LNCAP (cell line): ENCODE results near the gene SLC35F2.

Source experiments
- TF ChIP-seq, protein P1 (sequence below): fragments of 450-650 bp; IDR thresholded peaks from 2 replicates; pipeline ENCODE4 v1.5.1; 2017; ENCODE audit warnings: mild to moderate bottlenecking

Gene SLC35F2

DNA sequence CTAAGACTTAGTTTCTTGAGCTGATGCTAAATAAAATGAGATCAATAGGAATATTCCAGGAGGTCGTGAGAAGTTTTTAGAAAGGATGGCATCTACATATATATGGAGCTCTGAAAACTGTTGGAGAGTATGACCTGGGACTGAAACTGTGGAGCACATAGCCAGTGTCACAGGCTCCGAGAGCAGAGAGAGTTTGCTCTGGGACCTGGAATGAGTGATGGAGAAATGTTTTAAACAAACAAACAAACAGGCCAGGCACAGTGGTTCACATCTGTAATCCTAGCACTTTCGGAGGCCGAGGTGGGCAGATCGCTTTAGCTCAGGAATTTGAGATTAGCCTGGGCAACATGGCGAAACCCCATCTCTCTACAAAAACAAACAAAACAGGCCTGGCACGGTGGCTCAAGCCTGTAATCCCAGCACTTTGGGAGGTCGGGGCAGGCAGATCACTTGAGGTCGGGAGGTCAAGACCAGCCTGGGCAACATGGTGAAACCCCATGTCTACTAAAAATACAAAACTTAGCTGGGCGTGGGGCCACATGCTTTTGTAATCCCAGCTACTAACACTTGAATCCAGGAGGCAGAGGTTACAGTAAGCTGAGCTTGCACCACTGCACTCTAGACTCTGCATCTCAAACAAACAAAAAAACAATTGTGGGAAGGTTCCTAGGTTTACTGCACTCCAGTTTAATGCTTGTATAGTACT lies 67.1 kb downstream of the SLC35F2 start:
- TF ChIP-seq, protein P1, sequence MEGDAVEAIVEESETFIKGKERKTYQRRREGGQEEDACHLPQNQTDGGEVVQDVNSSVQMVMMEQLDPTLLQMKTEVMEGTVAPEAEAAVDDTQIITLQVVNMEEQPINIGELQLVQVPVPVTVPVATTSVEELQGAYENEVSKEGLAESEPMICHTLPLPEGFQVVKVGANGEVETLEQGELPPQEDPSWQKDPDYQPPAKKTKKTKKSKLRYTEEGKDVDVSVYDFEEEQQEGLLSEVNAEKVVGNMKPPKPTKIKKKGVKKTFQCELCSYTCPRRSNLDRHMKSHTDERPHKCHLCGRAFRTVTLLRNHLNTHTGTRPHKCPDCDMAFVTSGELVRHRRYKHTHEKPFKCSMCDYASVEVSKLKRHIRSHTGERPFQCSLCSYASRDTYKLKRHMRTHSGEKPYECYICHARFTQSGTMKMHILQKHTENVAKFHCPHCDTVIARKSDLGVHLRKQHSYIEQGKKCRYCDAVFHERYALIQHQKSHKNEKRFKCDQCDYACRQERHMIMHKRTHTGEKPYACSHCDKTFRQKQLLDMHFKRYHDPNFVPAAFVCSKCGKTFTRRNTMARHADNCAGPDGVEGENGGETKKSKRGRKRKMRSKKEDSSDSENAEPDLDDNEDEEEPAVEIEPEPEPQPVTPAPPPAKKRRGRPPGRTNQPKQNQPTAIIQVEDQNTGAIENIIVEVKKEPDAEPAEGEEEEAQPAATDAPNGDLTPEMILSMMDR = no peak

DNA sequence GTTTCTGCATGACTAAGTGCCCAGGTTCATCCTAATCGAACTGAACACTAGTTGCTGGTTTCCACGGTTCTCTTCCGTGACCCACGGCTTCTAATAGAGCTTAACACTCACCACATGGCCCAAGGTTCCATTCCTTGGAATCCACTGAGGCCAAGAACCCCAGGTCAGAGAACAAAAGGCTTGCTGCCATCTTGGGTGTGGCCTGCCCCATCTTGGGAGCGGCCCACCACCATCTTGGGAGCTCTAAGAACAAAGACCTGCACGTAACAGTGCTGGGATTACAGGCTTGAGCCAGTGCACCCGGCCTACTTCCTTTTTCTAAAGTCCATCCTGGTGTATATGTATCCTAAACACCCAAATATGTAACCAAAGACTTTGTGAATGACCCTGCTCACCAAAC lies 68.8 kb downstream of the SLC35F2 start:
- TF ChIP-seq, protein P1 = no peak

DNA sequence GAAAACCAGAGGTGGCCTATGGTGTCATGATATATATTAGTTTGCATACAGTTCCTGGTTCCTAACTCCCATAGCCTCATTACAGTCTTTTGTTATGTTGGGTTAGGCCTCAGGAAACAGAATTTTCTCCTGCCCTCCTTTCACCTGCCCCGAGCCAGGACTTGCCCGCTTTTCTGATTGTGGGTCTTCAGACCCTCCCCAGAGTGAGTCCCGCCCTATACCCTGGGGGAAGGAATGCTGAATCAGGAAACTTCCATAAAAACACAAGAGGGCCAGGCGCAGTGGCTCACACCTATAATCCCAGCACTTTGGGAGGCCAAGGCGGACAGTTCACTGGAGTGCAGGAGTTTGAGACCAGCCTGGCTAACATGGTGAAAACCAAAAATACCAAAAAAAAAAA lies 70.9 kb downstream of the SLC35F2 start:
- TF ChIP-seq, protein P1 = no peak

DNA sequence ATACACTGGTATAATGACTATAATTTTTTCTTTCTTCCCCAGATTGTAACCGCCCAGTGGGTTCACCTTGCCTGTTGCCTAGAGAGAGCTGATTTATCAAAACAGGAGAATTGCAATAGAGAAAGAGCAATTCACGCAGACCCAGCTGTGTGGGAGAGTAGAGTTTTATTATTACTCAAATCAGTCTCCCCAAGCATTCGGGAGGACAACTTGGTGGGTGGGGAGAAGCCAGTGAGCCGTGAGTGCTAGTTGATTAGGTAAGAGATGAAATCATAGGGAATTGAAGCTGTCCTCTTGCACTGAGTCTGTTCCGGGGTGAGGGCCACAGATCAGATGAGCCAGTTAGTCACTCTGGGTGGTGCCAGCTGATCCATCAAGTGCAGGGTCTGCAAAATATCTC lies 73.2 kb downstream of the SLC35F2 start:
- TF ChIP-seq, protein P1 = no peak

DNA sequence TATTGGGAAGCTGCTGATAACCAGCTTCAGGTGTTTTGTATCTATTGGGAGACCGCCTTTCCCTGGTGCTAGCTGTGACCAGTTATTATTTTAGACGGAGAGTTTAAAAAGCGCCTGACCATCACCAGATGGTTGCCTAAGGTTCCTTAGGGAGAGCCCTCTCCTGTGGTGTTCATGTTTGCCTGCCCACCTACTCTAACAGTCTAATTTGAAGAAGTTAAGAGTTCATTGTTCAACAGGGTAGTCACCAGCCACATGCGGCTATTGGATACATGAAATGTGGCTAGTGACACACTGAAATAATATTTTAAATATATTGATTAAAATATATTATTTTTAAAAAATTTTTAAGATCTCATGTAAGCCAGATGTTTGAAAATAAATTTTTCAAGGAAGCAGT lies 75.5 kb downstream of the SLC35F2 start:
- TF ChIP-seq, protein P1 = no peak

DNA sequence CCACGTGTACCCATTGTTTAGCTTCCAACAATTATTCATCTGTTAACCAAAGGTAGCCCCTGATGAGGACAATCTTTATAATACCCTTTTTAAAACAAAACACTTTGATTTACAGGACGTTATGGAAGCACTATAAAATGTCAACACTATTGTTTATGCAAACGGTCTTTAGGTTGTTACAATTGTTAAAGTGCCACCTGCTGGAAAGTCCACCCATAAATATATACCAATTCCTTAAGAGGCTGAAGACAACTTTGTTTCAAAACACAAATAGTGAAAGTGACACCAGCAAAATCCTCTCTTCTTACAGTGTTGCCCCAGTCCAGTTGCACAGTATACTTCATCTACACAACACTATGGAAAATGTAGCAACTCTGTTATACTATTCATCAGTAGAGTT lies 77.8 kb downstream of the SLC35F2 start:
- TF ChIP-seq, protein P1 = peak; percentile 46

DNA sequence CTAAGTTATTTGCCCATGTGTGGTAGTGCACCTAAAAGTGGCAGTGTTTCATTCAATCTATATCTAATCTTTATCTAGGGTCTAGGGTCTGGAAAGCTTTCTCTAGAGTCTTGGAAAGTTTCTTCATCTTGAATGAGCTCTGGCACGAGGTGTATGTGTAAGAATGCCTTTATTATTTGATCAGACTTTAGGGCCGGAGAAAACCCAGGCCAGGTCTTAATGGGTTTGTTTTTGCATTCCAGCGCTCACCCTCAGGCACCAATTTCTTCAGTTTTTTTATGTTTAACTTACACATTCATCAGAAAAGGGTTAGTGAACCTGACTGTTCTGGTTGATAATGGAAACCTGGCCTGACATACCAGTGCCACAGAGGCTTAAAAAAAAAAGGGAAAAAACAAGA lies 78.5 kb downstream of the SLC35F2 start:
- TF ChIP-seq, protein P1 = no peak
